H1 (cell line): ENCODE measurements around the gene EXOSC5. TPM values are rescaled to one million over a fixed set of nuclear protein-coding genes. Genes with fewer than 3 reads are reported as not detected.

Experiments
- CBX5 ChIP-seq: fragments of 300-800, 300-1000 bp; sonication (generic); IDR thresholded peaks from 2 replicates; pipeline ENCODE4 v1.7.1; 2016; ENCODE audit warnings: antibody characterized with exemption, low read length, low read depth
- CTCF ChIP-seq, 3 experiments: IDR thresholded peaks; 1 replicate in 2 of 3; 2 replicates in 1 of 3; pipeline versions ENCODE4 v1.5.1 to v1.6.1; 2011; ENCODE audit warnings: low read length in 3 of 3, mild to moderate bottlenecking in 3 of 3, inconsistent platforms in 2 of 3, low read depth in 1 of 3, moderate library complexity in 1 of 3; ENCODE audit not compliant: insufficient read depth in 1 of 3; ENCODE audit errors: control extremely low read depth in 1 of 3
- SP4 ChIP-seq: IDR thresholded peaks from 2 replicates; pipeline ENCODE4 v1.6.1; 2012; ENCODE audit warnings: low read length, inconsistent platforms
- TCF12 ChIP-seq: IDR thresholded peaks from 2 replicates; pipeline ENCODE4 v1.6.1; 2011; ENCODE audit warnings: low read depth, mild to moderate bottlenecking, low read length
- TEAD4 ChIP-seq: IDR thresholded peaks from 2 replicates; pipeline ENCODE4 v1.6.1; 2012; ENCODE audit warnings: low read depth, low read length, inconsistent platforms, mixed read lengths
- polyA plus RNA-seq, 7 experiments: library from polyadenylated mRNA; depleted of rRNA in 3 of 7; stranded (reverse) in 5 of 7; unstranded in 2 of 7; fragments of >200 nt in 5 of 7; fragments of 200-250 nt in 2 of 7; gene quantifications; 1 replicate in 5 of 7; 2 replicates in 1 of 7; 4 replicates in 1 of 7; pipeline versions ENCODE4 v1.2.1 to v1.2.3, GENCODE V29; 2011 to 2013; ENCODE audit warnings: missing spikeins in 2 of 7, mixed read lengths in 2 of 7
- total RNA-seq: library from RNA; stranded (reverse); fragmentation: NEBNext Ultra II Directional; extraction: Animal tissue kit (Norgen Biotek cat#: 25700); gene quantifications from 2 replicates; pipeline ENCODE4 v1.2.1, GENCODE V29; 2021

EXOSC5 gene
- total and polyA plus RNA-seq, 2 of the 8 experiments (the other 6 are each of a cell fraction or from before 2014, with no cell fraction given), result 56.2 to 92.8 TPM

- TF ChIP-seq TCF12, result no peak
- no peak for TF ChIP-seq TEAD4
- TF ChIP-seq CTCF (IDR thresholded peaks at IDR 0.05; ENCODE audit: control extremely low read depth in 1 of 3, insufficient read depth in 1 of 3, low read depth in 1 of 3, low read length in 3 of 3), result no peak
- no peak for TF ChIP-seq SP4
- TF ChIP-seq CBX5, result no peak
Measured at GRCh38 chr19:41401483-41401882, 4.3 kb upstream of the EXOSC5 start (continued).
